Right lobe of liver (tissue), 4 donors: ENCODE results near the gene MTMR12.
"Not testable (repeated sequence)": the region's sequence is repeated elsewhere in the genome, so short reads cannot be mapped to it uniquely, and the experiment has no call there.

Source experiments
- POLR2A ChIP-seq: fragments of 450-650 bp; IDR thresholded peaks from one replicate; pipeline ENCODE4 v1.6.1; 2017; ENCODE audit warnings: antibody characterized with exemption, mild to moderate bottlenecking
- TF ChIP-seq, protein P1 (sequence below), 4 donors: fragments of 200-600 bp in 3 of 4; fragments of 450-650 bp in 1 of 4; IDR thresholded peaks; one replicate each; pipeline versions ENCODE4 v1.5.1 to v1.8.0; 2016 to 2022; ENCODE audit warnings: antibody characterized with exemption in 4 of 4, mild to moderate bottlenecking in 2 of 4
- donor health status: DM: no; HTN: no; CAD: no.
- donor health status: DM: no; HTN: no; CAD: no.
- donor health status: DM: no; HTN: yes; CAD: no.

DNA sequence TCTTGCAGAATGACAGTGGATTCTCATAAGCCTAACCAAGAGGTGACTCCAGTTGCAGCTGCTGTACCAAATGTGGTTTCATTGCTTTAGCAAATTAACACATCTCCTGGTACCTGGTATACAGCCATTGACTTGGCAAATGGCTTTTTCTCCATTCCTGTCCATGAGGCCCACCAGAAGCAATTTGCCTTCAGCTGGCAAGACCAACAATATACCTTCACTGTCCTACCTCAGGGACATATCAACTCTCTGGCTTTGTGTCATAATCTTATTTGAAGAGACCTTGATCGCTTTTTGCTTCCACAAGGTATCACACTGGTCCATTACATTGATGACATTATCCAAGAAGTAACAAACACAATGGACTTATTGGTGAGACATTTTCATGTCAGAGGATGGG lies 22.8 kb downstream of the MTMR12 start:
- not testable (repeated sequence) for TF ChIP-seq POLR2A
- TF ChIP-seq, protein P1, sequence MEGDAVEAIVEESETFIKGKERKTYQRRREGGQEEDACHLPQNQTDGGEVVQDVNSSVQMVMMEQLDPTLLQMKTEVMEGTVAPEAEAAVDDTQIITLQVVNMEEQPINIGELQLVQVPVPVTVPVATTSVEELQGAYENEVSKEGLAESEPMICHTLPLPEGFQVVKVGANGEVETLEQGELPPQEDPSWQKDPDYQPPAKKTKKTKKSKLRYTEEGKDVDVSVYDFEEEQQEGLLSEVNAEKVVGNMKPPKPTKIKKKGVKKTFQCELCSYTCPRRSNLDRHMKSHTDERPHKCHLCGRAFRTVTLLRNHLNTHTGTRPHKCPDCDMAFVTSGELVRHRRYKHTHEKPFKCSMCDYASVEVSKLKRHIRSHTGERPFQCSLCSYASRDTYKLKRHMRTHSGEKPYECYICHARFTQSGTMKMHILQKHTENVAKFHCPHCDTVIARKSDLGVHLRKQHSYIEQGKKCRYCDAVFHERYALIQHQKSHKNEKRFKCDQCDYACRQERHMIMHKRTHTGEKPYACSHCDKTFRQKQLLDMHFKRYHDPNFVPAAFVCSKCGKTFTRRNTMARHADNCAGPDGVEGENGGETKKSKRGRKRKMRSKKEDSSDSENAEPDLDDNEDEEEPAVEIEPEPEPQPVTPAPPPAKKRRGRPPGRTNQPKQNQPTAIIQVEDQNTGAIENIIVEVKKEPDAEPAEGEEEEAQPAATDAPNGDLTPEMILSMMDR (IDR thresholded peaks at IDR 0.05) = not testable (repeated sequence)
